Measurements from ENCODE around the gene PRKCSH.

- TF ChIP-seq ZNF292 (tag by site-specific recombination; IDR thresholded peaks at IDR 0.05; ENCODE audit: borderline replicate concordance, low read depth) = no peak
- peak; percentile 97 for TF ChIP-seq ZSCAN30 (tag by site-specific recombination; IDR thresholded peaks at IDR 0.05)
- peak; percentile 46; the same call in 1 of the 2 replicates for TF ChIP-seq YY1 (tag by site-specific recombination; IDR thresholded peaks at IDR 0.05)
- no peak for TF ChIP-seq ZNF423 (tag by site-specific recombination; IDR thresholded peaks at IDR 0.05)
- peak; percentile 97 for TF ChIP-seq CTCF (tag by site-specific recombination; IDR thresholded peaks at IDR 0.05)
Measured at GRCh38 chr19:11482384-11483050, 47.1 kb downstream of the PRKCSH start.
